ENCODE data around the gene SRGAP3. TPM values are rescaled to one million over a fixed set of nuclear protein-coding genes. Genes with fewer than 3 reads are reported as not detected.

SRGAP3 gene
- polyA plus RNA-seq, 1 donor, result 19.5 TPM

GRCh38 chr3:9047452-9048346, 201.7 kb downstream of the SRGAP3 start:
- DNase-seq, result no peak

GRCh38 chr3:9045371-9045770, 204.1 kb downstream of the SRGAP3 start:
- DNase-seq, result no peak

GRCh38 chr3:9043063-9043462, 206.4 kb downstream of the SRGAP3 start:
- no peak for DNase-seq

- no peak for DNase-seq
Measured at GRCh38 chr3:9041626-9042025, 207.8 kb downstream of the SRGAP3 start.

- DNase-seq, result no peak
Measured at GRCh38 chr3:9040996-9041395, 208.4 kb downstream of the SRGAP3 start.

GRCh38 chr3:9037144-9037711, 212.2 kb downstream of the SRGAP3 start:
- no peak for DNase-seq

GRCh38 chr3:9036404-9037131, 212.9 kb downstream of the SRGAP3 start:
- DNase-seq, result no peak

- DNase-seq, result no peak
Measured at GRCh38 chr3:9035961-9036360, 213.5 kb downstream of the SRGAP3 start.

- no peak for DNase-seq
Measured at GRCh38 chr3:9035473-9035872, 214.0 kb downstream of the SRGAP3 start.

GRCh38 chr3:9033867-9034266, 215.6 kb downstream of the SRGAP3 start:
- no peak for DNase-seq

GRCh38 chr3:9032231-9032777, 217.1 kb downstream of the SRGAP3 start:
- no peak for DNase-seq

GRCh38 chr3:9030034-9030433, 219.4 kb downstream of the SRGAP3 start:
- no peak for DNase-seq

GRCh38 chr3:9028134-9028533, 221.3 kb downstream of the SRGAP3 start:
- no peak for DNase-seq

- no peak for DNase-seq
Measured at GRCh38 chr3:9026320-9027045, 223.0 kb downstream of the SRGAP3 start.

- DNase-seq, result no peak
Measured at GRCh38 chr3:9024341-9024740, 225.1 kb downstream of the SRGAP3 start.

GRCh38 chr3:9023226-9023590, 226.2 kb downstream of the SRGAP3 start:
- DNase-seq, result no peak

GRCh38 chr3:9022305-9023225, 226.9 kb downstream of the SRGAP3 start:
- DNase-seq, result no peak

GRCh38 chr3:9021271-9022009, 228.0 kb downstream of the SRGAP3 start:
- DNase-seq, result no peak

GRCh38 chr3:9020426-9020825, 229.0 kb downstream of the SRGAP3 start:
- DNase-seq, result no peak

GRCh38 chr3:9019259-9019961, 230.0 kb downstream of the SRGAP3 start:
- DNase-seq, result no peak

All from left kidney (tissue), 2 donors.